Activated CD4-positive, alpha-beta memory T cell treated with anti-CD3 and anti-CD28 coated beads for 36 hours (primary cell): Measurements from ENCODE around the gene RHBG. TPM values are rescaled to one million over a fixed set of nuclear protein-coding genes. Genes with fewer than 3 reads are reported as not detected.

Experiments
- CTCF ChIA-PET: fragments of 350-600 bp; sonication (Branson Sonifier 250); formaldehyde crosslinking; loops from one replicate; lab custom pipeline; 2021; ENCODE audit warnings: antibody characterized with exemption, inconsistent platforms; lab: Charles Lee
- POLR2A ChIA-PET: fragments of 350-600 bp; sonication (Branson Sonifier 250); formaldehyde crosslinking; loops from one replicate; lab custom pipeline; 2021; ENCODE audit warnings: antibody characterized with exemption; lab: Charles Lee
- DNase-seq: peaks from one replicate; pipeline ENCODE4 v3.0.0-alpha.2; 2020
- H3K27ac Mint-ChIP-seq: one replicate; pipeline ENCODE4 v1.8.0; 2021; ENCODE audit warnings: mixed read lengths
- H3K27me3 Mint-ChIP-seq: one replicate; pipeline ENCODE4 v1.8.0; 2021; ENCODE audit warnings: mixed read lengths
- H3K36me3 Mint-ChIP-seq: one replicate; pipeline ENCODE4 v1.8.0; 2021; ENCODE audit warnings: mixed read lengths
- H3K4me1 Mint-ChIP-seq: one replicate; pipeline ENCODE4 v1.8.0; 2021; ENCODE audit warnings: low read depth, mixed read lengths
- H3K4me3 Mint-ChIP-seq: one replicate; pipeline ENCODE4 v1.8.0; 2021; ENCODE audit warnings: mild to moderate bottlenecking, mixed read lengths
- H3K9me3 Mint-ChIP-seq: one replicate; pipeline ENCODE4 v1.8.0; 2021; ENCODE audit warnings: mixed read lengths
- intact Hi-C: fragments of 100-400 bp; cut with micrococcal nuclease; formaldehyde crosslinking; loops from one replicate; pipeline ENCODE4 v1.15.1; 2023
- total RNA-seq, 2 experiments: library from RNA; stranded (reverse); gene quantifications; one replicate each; pipeline ENCODE4 v1.2.3, GENCODE V29; 2021

RHBG gene
- total RNA-seq, 2 experiments from 2014 or later, result not detected

DNA sequence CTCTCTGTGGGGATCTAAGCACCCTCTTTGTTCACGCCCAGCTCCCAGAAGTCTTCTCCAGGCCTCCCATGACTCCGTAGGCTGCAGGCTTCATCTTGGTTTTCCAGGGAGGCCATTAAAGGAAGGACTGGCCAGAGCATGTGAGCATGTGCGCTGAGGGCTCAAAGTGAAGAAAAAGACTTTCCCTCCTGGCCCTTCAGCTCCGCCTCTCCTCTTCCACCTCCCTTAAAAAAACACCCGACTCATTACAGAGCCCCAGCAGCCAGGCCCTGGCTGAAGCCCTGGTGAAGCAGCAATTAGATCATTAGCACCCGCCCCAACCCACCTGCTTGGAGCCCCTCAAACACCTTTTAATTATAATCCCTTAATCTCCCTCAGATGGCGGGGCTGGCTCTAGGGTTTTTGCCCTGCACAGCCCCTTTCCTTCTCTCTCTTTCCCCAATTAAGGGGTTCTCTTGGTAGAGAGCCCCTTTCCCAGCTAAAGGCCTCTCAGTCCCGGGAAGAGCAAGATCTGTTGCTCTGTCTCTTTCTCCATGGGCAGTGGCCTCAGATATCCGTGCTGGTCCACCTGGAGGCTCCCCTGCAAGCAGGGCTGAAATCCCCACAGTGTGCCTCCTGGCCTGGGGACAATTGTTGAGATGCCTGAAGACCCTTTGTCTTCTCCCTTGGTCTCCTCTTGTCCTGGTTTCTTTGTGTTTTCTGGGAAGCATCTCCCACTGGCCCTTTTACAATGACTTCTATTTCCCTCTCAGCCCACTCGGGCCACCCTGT is 30.5 kb downstream of the RHBG start:
- Mint-ChIP-seq H3K36me3 (no peaks in the 10 kb centered on the region), H3K4me3 (no peak overlapping the region), H3K9me3 (no peaks in the 10 kb centered on the region), H3K27ac (no peak overlapping the region), H3K27me3 (no peaks in the 10 kb centered on the region), H3K4me1 (no peaks in the 10 kb centered on the region)
- intact Hi-C loops, result no loop called here
- ChIA-PET POLR2A (no interaction called here), CTCF (interaction anchor here (1.2 to 3.2 kb wide), 3 partner anchors 13 to 46 kb away, joined by 5 to 15 read pairs (median 6); no protein-coding TSS in a partner anchor)
- no peak for DNase-seq

DNA sequence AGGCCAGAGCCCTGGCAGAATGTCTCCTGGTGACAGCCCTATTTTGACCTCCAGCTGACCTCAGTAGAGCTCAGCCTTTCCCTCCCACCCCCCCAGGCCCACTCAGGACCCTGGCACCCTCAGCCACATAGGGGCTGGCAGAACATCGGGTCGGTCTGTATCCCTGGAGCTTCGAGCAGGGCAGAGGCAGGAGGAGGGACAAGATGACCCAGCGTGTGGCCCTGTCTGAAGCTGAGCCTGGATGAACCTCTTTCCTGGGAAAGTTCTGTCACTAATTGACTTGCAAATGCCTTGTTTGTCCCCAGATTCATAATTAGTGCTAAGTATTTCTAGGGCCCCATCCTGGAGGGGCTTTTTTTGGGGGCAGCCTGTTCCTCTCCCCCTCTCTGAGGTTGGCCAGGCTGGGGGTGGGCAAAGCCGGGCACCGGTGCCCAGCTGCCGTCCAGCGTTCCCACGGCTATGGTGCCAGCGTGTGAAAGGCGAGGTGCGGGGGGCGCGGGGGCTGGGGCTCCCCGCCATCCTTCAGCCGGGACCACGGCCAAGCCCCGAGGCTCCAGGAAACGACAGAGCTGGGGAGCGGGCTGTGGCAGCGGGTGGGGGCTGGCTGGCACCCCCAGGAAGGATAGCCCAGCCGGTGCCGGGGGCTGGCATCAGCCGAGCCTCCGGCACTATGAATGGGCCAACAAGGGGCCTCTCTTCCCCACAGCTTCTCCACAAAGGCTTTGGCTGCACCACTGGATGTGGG is 31.4 kb downstream of the RHBG start:
- H3K9me3 Mint-ChIP-seq, result no peaks in the 10 kb centered on the region
- no peaks in the 10 kb centered on the region for H3K36me3 Mint-ChIP-seq
- H3K27me3 Mint-ChIP-seq, result no peaks in the 10 kb centered on the region
- no peak overlapping the region for H3K27ac Mint-ChIP-seq
- no peaks in the 10 kb centered on the region for H3K4me1 Mint-ChIP-seq
- ChIA-PET POLR2A (no interaction called here), CTCF (interaction anchor here (1.6 to 3.2 kb wide), 2 partner anchors 14 to 45 kb away, joined by 6 to 15 read pairs; no protein-coding TSS in a partner anchor)
- no peak for DNase-seq
- no peak overlapping the region for H3K4me3 Mint-ChIP-seq
- intact Hi-C loops, result no loop called here

DNA sequence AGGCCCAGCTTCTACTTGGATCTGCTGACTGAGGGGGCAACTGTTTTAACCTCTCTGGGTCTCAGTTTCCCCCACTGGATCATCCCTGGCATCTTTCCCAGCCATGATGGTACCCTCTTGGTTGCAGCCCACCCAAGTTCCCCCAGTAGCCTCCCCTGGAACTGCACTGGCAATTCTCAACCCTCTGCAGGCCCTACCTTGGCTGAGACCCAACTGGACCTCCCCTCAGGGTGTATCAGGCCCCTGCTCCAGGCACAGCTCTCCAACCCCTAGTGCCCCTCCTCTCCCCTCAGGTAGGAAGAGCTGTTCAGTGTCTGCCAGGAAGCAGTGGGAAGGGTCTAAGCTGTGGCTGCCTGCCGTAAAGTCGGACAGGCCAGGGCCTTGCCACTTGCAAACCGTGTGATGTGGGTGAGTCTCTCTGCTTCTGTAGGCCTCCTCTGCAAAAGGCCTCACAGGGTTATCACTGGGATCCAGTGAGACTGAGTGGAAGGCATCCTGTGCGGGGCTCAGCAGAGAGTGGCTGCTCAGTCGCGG is 32.1 kb downstream of the RHBG start:
- POLR2A ChIA-PET, result no interaction called here

DNA sequence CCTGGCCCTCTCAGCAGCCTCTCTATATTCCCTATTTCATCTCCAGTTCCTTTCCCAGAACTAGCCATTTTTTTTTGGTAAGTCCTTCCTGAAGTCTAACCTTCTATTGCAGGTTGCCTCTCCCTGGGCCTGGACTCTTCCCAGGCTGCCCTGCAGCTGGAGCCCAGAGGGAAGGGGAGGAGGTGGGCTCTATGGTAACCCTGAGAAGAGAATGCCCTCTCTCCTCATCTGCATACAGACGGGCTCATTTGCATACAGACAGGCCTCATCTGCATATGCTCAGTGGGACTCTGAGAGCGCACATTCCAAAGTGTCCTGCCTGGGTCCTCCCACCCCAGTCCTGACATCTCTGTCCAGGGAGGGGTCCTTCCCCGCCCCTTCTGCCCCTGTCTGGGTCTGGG is 32.7 kb downstream of the RHBG start:
- H3K9me3 Mint-ChIP-seq, result no peaks in the 10 kb centered on the region
- peaks cover 5% of the 10 kb centered on the region for H3K27me3 Mint-ChIP-seq
- H3K4me1 Mint-ChIP-seq, result no peaks in the 10 kb centered on the region
- no peaks in the 10 kb centered on the region for H3K36me3 Mint-ChIP-seq
- intact Hi-C loops, result no loop called here
- no peak for DNase-seq
- ChIA-PET POLR2A (no interaction called here), CTCF (interaction anchor here (1.4 to 3.2 kb wide), 2 partner anchors 15 to 16 kb away, joined by 5 to 15 read pairs; no protein-coding TSS in a partner anchor)
- no peak overlapping the region for H3K27ac Mint-ChIP-seq
- no peak overlapping the region for H3K4me3 Mint-ChIP-seq

More for the DNA sequence above, 32.1 kb downstream of the RHBG start:
- intact Hi-C loops, result no loop called here
- H3K9me3 Mint-ChIP-seq, result no peaks in the 10 kb centered on the region
- CTCF ChIA-PET, result interaction anchor here (1.6 to 3.2 kb wide), 2 partner anchors 15 to 44 kb away, joined by 6 to 15 read pairs; no protein-coding TSS in a partner anchor
- no peak overlapping the region for H3K27ac Mint-ChIP-seq
- peaks cover 4% of the 10 kb centered on the region for H3K27me3 Mint-ChIP-seq
- H3K4me3 Mint-ChIP-seq, result no peak overlapping the region
- H3K36me3 Mint-ChIP-seq, result no peaks in the 10 kb centered on the region
- H3K4me1 Mint-ChIP-seq, result no peaks in the 10 kb centered on the region
- DNase-seq, result no peak

DNA sequence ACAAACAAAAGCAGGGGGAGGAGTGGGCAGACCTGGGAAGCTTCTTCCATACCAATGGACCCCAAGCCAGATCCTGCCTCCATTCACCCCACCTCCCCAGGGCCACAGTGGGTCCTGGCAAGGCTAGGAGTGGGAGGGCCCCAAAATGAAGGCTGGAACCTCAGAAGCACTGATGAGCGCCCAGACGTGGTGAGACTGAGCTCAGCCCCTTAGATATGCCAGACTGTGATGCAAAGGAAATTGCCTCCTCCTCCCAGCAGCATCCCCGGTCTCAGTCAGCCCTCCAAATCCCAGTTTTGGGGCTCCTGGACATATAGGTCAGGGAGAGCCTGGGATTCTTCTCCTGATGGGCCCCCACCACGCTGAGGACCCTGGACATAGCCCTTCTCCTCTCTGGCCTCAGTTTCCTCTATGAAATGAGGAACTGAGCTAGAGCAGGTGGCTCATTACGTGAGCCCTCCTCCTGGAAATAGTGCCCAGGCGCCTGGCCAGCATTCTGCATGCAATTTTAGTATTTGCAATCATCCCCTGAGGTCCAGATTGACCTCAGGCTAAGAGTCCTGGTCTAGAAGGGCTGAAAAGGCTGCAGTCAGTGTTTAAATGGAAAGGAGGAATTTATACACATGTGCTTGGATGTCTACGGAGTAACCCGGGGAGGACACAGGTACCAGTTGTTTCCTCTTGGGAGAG is 33.5 kb downstream of the RHBG start:
- peaks cover 5% of the 10 kb centered on the region for H3K27me3 Mint-ChIP-seq
- POLR2A ChIA-PET, result no interaction called here

DNA sequence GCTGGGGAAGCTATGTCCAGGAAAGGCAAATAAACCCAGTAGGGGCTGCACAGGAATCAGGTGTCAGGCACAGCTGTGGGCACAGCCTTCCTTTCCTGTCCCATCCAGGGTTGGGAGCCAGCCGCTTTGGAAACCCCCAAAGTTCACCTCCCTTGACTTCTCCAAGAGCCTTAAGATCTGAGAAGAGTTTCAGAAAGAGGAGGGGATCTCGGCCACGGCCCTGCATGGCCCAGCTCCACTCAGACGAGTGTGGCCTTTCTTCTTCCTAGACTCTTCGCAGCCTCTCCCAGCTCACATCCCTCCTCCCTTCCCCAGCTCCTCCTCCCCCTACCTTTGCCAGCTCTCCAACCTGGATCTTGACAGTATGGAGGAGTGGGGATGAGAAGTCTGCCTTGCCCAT is 36.7 kb downstream of the RHBG start:
- no peaks in the 10 kb centered on the region for H3K36me3 Mint-ChIP-seq
- H3K9me3 Mint-ChIP-seq, result no peaks in the 10 kb centered on the region
- ChIA-PET CTCF (interaction anchor here (2.0 kb wide), 1 partner anchor 20 kb away, joined by 16 read pairs; no protein-coding TSS in a partner anchor), POLR2A (no interaction called here)
- no peaks in the 10 kb centered on the region for H3K4me1 Mint-ChIP-seq
- H3K27me3 Mint-ChIP-seq, result peaks cover 9% of the 10 kb centered on the region
- no peak overlapping the region for H3K27ac Mint-ChIP-seq
- DNase-seq, result no peak
- no peak overlapping the region for H3K4me3 Mint-ChIP-seq
- intact Hi-C loops, result no loop called here

More for the DNA sequence above, 33.5 kb downstream of the RHBG start:
- Mint-ChIP-seq H3K36me3 (no peaks in the 10 kb centered on the region), H3K4me3 (no peak overlapping the region), H3K27ac (no peak overlapping the region), H3K4me1 (no peaks in the 10 kb centered on the region), H3K9me3 (no peaks in the 10 kb centered on the region)
- intact Hi-C loops, result no loop called here
- CTCF ChIA-PET, result interaction anchor here (1.4 kb wide), 1 partner anchor 17 kb away, joined by 5 read pairs; no protein-coding TSS in a partner anchor
- no peak for DNase-seq

DNA sequence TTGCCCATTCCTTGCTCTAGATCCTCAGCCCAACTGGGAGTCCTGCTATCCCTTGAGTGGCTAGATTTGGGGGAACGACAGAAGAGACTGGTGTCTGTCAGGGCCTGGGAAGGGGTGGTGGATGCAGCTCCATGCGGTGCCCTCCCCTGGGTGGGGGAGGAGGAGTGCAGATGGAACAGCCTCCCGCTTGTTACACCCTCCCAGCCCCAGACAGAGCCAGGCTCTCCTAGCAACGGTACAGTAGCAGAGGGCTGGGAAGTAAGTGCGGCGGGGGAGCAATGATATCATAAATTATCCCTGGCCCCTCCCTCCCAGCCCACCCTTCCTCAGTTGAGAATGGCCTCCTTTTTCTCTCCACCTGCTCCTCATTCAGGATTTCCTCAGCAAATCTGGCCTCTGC is 37.2 kb downstream of the RHBG start:
- no peaks in the 10 kb centered on the region for H3K36me3 Mint-ChIP-seq
- ChIA-PET POLR2A (no interaction called here), CTCF (no interaction called here)
- intact Hi-C loops, result no loop called here
- no peak for DNase-seq
- no peak overlapping the region for H3K27ac Mint-ChIP-seq
- H3K4me1 Mint-ChIP-seq, result no peaks in the 10 kb centered on the region
- H3K9me3 Mint-ChIP-seq, result no peaks in the 10 kb centered on the region
- peaks cover 15% of the 10 kb centered on the region for H3K27me3 Mint-ChIP-seq
- H3K4me3 Mint-ChIP-seq, result no peak overlapping the region

DNA sequence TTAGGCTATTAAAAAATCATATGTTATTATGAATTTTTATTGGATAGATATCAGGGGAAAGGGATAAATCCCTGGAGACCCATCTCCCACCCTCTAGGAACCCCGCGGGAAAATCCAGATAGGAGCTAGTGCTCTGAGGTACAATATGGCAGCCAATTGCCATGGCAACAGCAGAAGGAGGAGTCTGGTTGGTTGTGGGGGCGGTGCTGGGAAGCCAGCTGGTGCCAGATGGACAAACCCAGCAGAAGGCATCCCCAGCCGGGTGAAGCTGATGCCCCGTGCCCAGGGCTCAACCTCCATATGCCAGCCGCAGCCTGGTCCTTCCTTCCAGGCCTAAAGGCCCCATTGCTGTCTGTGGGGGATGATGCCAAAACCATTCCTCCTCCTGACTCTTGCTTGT is 38.3 kb downstream of the RHBG start:
- intact Hi-C loops, result no loop called here
- H3K9me3 Mint-ChIP-seq, result no peaks in the 10 kb centered on the region
- H3K36me3 Mint-ChIP-seq, result no peaks in the 10 kb centered on the region
- no peak for DNase-seq
- CTCF ChIA-PET, result interaction anchor here (0.7 to 1.9 kb wide), 2 partner anchors 22 to 38 kb away, joined by 3 to 9 read pairs; no protein-coding TSS in a partner anchor
- H3K27ac Mint-ChIP-seq, result no peak overlapping the region
- no peaks in the 10 kb centered on the region for H3K4me1 Mint-ChIP-seq
- POLR2A ChIA-PET, result no interaction called here
- H3K27me3 Mint-ChIP-seq, result peaks cover 16% of the 10 kb centered on the region
- H3K4me3 Mint-ChIP-seq, result no peak overlapping the region

DNA sequence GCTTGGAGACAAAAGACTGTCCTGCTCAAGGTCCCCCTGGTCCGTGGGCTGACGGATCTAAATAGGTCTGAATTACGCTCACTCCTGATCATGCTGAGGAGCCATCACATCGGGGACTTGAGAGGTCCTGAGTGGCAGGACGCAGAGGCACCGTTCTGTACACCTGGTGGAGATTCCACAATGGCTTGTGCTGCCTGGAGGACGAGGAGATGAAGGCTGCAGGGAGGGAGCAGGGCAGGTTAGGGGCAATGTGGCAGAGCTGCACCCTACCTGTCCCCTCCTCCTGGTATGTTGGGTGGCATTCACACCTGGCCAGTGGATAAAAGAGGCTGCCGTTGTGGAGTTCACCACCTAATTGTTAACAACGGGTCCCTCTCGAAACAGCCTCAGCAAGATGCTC is 38.7 kb downstream of the RHBG start:
- Mint-ChIP-seq H3K36me3 (no peaks in the 10 kb centered on the region), H3K27me3 (peaks cover 16% of the 10 kb centered on the region), H3K27ac (no peak overlapping the region), H3K4me3 (no peak overlapping the region), H3K9me3 (no peaks in the 10 kb centered on the region), H3K4me1 (no peaks in the 10 kb centered on the region)
- DNase-seq, result no peak
- POLR2A ChIA-PET, result no interaction called here
- CTCF ChIA-PET, result interaction anchor here (1.9 kb wide), 1 partner anchor 22 kb away, joined by 9 read pairs; no protein-coding TSS in a partner anchor
- intact Hi-C loops, result no loop called here

DNA sequence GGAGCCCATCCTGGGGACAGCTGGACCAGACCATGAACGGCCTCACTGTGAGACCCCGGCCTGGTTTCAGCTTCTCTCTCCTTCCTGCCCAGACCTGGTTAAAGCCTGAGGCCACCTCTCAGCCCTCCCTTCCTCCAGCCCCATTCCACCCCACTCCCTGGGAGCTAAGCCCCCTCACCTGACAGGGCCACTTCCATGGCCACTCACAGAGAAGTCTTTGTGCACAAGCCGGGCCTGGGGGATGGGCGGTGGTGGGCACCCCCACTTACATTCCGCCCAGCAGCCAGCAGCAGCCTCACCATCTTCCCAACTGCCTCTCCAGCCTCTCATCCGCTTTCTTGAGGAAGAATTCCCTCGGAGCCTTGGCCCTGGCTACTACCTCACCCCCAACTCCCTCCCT is 40.4 kb downstream of the RHBG start:
- Mint-ChIP-seq H3K27me3 (peaks cover 22% of the 10 kb centered on the region), H3K4me3 (no peak overlapping the region), H3K36me3 (no peaks in the 10 kb centered on the region), H3K27ac (no peak overlapping the region), H3K9me3 (no peaks in the 10 kb centered on the region), H3K4me1 (no peaks in the 10 kb centered on the region)
- POLR2A ChIA-PET, result no interaction called here
- intact Hi-C loops, result no loop called here
- CTCF ChIA-PET, result interaction anchor here (0.8 to 2.0 kb wide), 3 partner anchors 10 to 24 kb away, joined by 3 to 8 read pairs (median 4); no protein-coding TSS in a partner anchor
- no peak for DNase-seq

DNA sequence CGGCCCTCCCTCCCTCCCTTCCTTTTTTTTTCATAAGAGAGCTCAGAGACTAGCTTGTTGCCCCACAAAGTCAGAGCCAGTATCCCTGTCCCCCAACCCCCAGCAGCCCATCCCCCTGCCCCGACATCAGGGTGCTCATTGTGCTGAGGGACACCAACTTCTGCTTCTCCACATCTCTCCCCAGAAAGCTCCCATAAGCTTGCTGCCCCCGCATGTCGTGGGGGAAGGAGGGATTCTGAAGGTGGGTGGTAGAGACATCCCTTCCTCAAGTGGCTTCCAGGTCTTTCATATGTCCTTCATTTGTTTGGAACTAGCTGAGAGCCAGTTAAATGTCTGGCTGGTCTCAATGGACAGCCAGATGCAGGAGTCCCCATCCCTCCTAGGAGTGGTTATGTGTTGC is 41.2 kb downstream of the RHBG start:
- CTCF ChIA-PET, result interaction anchor here (1.0 to 2.0 kb wide), 2 partner anchors 23 to 25 kb away, joined by 3 to 8 read pairs; no protein-coding TSS in a partner anchor
- H3K36me3 Mint-ChIP-seq, result no peaks in the 10 kb centered on the region
- intact Hi-C loops, result no loop called here
- no peak overlapping the region for H3K27ac Mint-ChIP-seq
- no peak for DNase-seq
- H3K4me3 Mint-ChIP-seq, result no peak overlapping the region
- no peaks in the 10 kb centered on the region for H3K9me3 Mint-ChIP-seq
- no peaks in the 10 kb centered on the region for H3K4me1 Mint-ChIP-seq
- H3K27me3 Mint-ChIP-seq, result peaks cover 26% of the 10 kb centered on the region
- POLR2A ChIA-PET, result no interaction called here
